Endothelial cell of umbilical vein (primary cell): Measurements from ENCODE around the gene PIWIL4. TPM values are rescaled to one million over a fixed set of nuclear protein-coding genes. Genes with fewer than 3 reads are reported as not detected.

Experiments used
- BruUV-seq: library from RNA; stranded (reverse); fragments of 400-500 nt; replicated peaks from 2 replicates; lab custom pipeline; 2021; lab: Mats Ljungman, UMichigan
- CTCF ChIA-PET: fragments of 300-600, 350-600 bp; sonication (Branson Sonifier 250); formaldehyde crosslinking; loops from one replicate; lab custom pipeline; 2021; ENCODE audit warnings: antibody characterized with exemption, inconsistent platforms; lab: Charles Lee
- POLR2A ChIA-PET: fragments of 300-600, 350-600 bp; sonication (Branson Sonifier 250); formaldehyde crosslinking; loops from one replicate; lab custom pipeline; 2021; ENCODE audit warnings: antibody characterized with exemption, inconsistent platforms; lab: Charles Lee
- DNase-seq: peaks from one replicate; pipeline ENCODE4 v3.0.0-alpha.2; 2011; ENCODE audit warnings: low read depth, low spot score
- FAIRE-seq: peaks from 2 replicates; lab custom pipeline; 2011; peaks lifted over from hg19 to GRCh38; lab: Jason Lieb, UNC
- H2AFZ ChIP-seq: 2 replicates; pipeline ENCODE4 v1.6.0; 2012; ENCODE audit warnings: low read depth, low read length, control low read depth, inconsistent platforms
- H3K27ac ChIP-seq: 2 replicates; pipeline ENCODE4 v1.5.1; 2011; ENCODE audit warnings: low read depth, mild to moderate bottlenecking, control low read depth, low read length, moderate library complexity; ENCODE audit not compliant: insufficient read depth
- H3K27me3 ChIP-seq, 2 experiments: 2 replicates each; pipeline versions ENCODE4 v1.6.0 to v1.6.1; 2011; ENCODE audit warnings: low read length in 2 of 2, mixed read lengths in 1 of 2; ENCODE audit not compliant: control insufficient read depth in 2 of 2, insufficient read depth in 2 of 2
- H3K36me3 ChIP-seq, 2 experiments: 2 replicates in 1 of 2; 3 replicates in 1 of 2; pipeline ENCODE4 v1.5.1; 2011; ENCODE audit warnings: low read length in 2 of 2, mild to moderate bottlenecking in 1 of 2, moderate library complexity in 1 of 2; ENCODE audit not compliant: control insufficient read depth in 2 of 2, insufficient read depth in 2 of 2; ENCODE audit errors: extremely low read depth in 1 of 2
- H3K4me1 ChIP-seq: 3 replicates; pipeline ENCODE4 v1.5.1; 2011; ENCODE audit warnings: mild to moderate bottlenecking, low read length; ENCODE audit not compliant: control insufficient read depth, insufficient read depth; ENCODE audit errors: extremely low read depth
- H3K4me2 ChIP-seq: 2 replicates; pipeline ENCODE4 v1.6.1; 2011; ENCODE audit warnings: low read length, control low read depth, mixed read lengths; ENCODE audit not compliant: insufficient read depth
- H3K4me3 ChIP-seq, 3 experiments: fragments of 200-600 bp in 1 of 3; sonication (generic), shearing (Covaris generic) in 1 of 3; replicated peaks in 1 of 3; 2 replicates each; pipeline ENCODE4 v1.5.1; 2011 to 2016; ENCODE audit warnings: control low read depth in 3 of 3, low read length in 3 of 3, mild to moderate bottlenecking in 2 of 3, inconsistent platforms in 1 of 3, low read depth in 1 of 3, moderate library complexity in 1 of 3; ENCODE audit not compliant: insufficient read depth in 1 of 3
- H3K79me2 ChIP-seq: 2 replicates; pipeline ENCODE4 v1.6.0; 2012; ENCODE audit warnings: low read length, inconsistent platforms; ENCODE audit not compliant: control insufficient read depth, insufficient read depth
- H3K9ac ChIP-seq: replicated peaks from 2 replicates; pipeline ENCODE3; 2011; ENCODE audit warnings: low read length, control low read depth; ENCODE audit not compliant: insufficient read depth; ENCODE audit errors: extremely low read depth
- H3K9me1 ChIP-seq: replicated peaks from 3 replicates; pipeline ENCODE4 v1.6.0; 2011; ENCODE audit warnings: mild to moderate bottlenecking, low read length; ENCODE audit not compliant: control insufficient read depth, insufficient read depth; ENCODE audit errors: extremely low read depth
- H3K9me3 ChIP-seq: replicated peaks from 2 replicates; pipeline ENCODE4 v1.5.1; 2012; ENCODE audit warnings: low read length, inconsistent platforms; ENCODE audit not compliant: control insufficient read depth, insufficient read depth
- H4K20me1 ChIP-seq: replicated peaks from 2 replicates; pipeline ENCODE3; 2011; ENCODE audit warnings: mild to moderate bottlenecking, low read length; ENCODE audit not compliant: control insufficient read depth, insufficient read depth; ENCODE audit errors: extremely low read depth
- EZH2 ChIP-seq: IDR thresholded peaks from 2 replicates; pipeline ENCODE4 v1.6.1; 2012; ENCODE audit warnings: borderline replicate concordance, low read depth, mild to moderate bottlenecking, moderate library complexity, low read length, inconsistent platforms; ENCODE audit not compliant: severe bottlenecking
- FOS ChIP-seq: IDR thresholded peaks from 2 replicates; pipeline ENCODE4 v1.6.1; 2011; ENCODE audit warnings: mild to moderate bottlenecking, low read length, moderate library complexity, borderline replicate concordance; ENCODE audit not compliant: insufficient read depth
- GATA2 ChIP-seq: IDR thresholded peaks from 2 replicates; pipeline ENCODE4 v1.7.0; 2011; ENCODE audit warnings: low read depth, mild to moderate bottlenecking, moderate library complexity, mixed read lengths, low read length; ENCODE audit not compliant: insufficient read length, insufficient read depth
- JUN ChIP-seq: IDR thresholded peaks from 2 replicates; pipeline ENCODE4 v1.6.1; 2011; ENCODE audit warnings: borderline replicate concordance, low read depth; ENCODE audit not compliant: insufficient read length, insufficient read depth
- MAX ChIP-seq: IDR thresholded peaks from 2 replicates; pipeline ENCODE4 v1.6.1; 2011; ENCODE audit not compliant: insufficient read depth, insufficient read length
- MYC ChIP-seq: IDR thresholded peaks from one replicate; pipeline ENCODE4 v1.6.1; 2011; ENCODE audit warnings: mild to moderate bottlenecking, low read depth, low read length
- POLR2A ChIP-seq: IDR thresholded peaks from 2 replicates; pipeline ENCODE4 v1.6.1; 2012; ENCODE audit warnings: low read depth, mild to moderate bottlenecking, control low read depth, low read length
- POLR2AphosphoS5 ChIP-seq: IDR thresholded peaks from 2 replicates; pipeline ENCODE4 v1.6.1; 2012; ENCODE audit warnings: low read depth, mild to moderate bottlenecking, control low read depth, low read length, moderate library complexity; ENCODE audit not compliant: insufficient read depth
- dilution Hi-C: fragments of 300-500 bp; cut with MboI; formaldehyde crosslinking; loops from one replicate; pipeline ENCODE4 v1.15.0; 2019; ENCODE audit warnings: low sequenced_read_pairs; ENCODE audit not compliant: extremely low pct_ligation_motif_present
- intact Hi-C: fragments of 100-400 bp; cut with micrococcal nuclease; formaldehyde crosslinking; loops from one replicate; pipeline ENCODE4 v1.10.0; 2022
- polyA plus RNA-seq, 4 experiments: library from polyadenylated mRNA; depleted of rRNA in 3 of 4; stranded (reverse) in 3 of 4; unstranded in 1 of 4; fragments of >200 nt; gene quantifications; 2 replicates each; pipeline versions ENCODE4 v1.2.1 to v1.2.3, GENCODE V29; 2011 to 2012; ENCODE audit warnings: missing spikeins in 1 of 4
- total RNA-seq: library from RNA; stranded (reverse); gene quantifications from 2 replicates; pipeline ENCODE4 v1.2.3, GENCODE V29; 2021
- TF ChIP-seq, protein P1 (sequence below), 2 donors: IDR thresholded peaks; 1 replicate in 1 of 2; 2 replicates in 1 of 2; pipeline ENCODE4 v1.5.1; 2011; ENCODE audit warnings: low read length in 2 of 2, mild to moderate bottlenecking in 2 of 2, moderate library complexity in 2 of 2, control low read depth in 1 of 2, inconsistent platforms in 1 of 2, low read depth in 1 of 2; ENCODE audit not compliant: insufficient read depth in 1 of 2; ENCODE audit errors: extremely low read depth in 1 of 2

PIWIL4 gene
- total and polyA plus RNA-seq, 2 donors (not counting 3 experiments of a cell fraction or from before 2014, with no cell fraction given), result 0.55 to 0.64 TPM

DNA sequence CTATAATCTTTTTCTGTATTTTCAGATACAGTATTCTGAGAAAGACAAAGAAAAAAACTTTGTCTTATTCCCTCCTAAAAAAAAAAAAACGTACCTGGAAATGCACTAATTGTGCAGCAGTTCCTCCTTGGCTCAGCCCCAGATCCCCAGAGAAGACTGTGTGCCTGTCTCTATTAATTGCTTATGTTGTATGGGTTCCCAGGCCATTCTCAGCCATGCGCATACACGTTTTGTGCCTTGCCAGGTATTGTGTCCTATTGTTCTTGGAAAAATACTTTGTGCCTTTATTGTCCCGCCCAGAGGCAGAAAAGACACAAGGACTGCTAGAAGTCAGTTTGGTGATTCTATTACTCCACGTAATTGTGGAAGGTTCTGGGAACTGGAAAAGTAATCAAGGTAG is 91.2 kb downstream of the PIWIL4 start:
- no peaks in the 10 kb centered on the region for H4K20me1 ChIP-seq
- no peak overlapping the region for H3K4me2 ChIP-seq
- peaks cover 19 to 23% of the 10 kb centered on the region in 2 experiments for H3K27me3 ChIP-seq
- ChIA-PET POLR2A (no interaction called here), CTCF (interaction anchor here (0.7 to 1.1 kb wide), 2 partner anchors 104 kb away, joined by 3 read pairs; no protein-coding TSS in a partner anchor)
- no peak overlapping the region for H3K9ac ChIP-seq
- no peak overlapping the region for H2AFZ ChIP-seq
- no peaks in the 10 kb centered on the region for H3K9me1 ChIP-seq
- no peak for FAIRE-seq
- H3K9me3 ChIP-seq, result no peaks in the 10 kb centered on the region
- no peaks in the 10 kb centered on the region for H3K4me1 ChIP-seq
- no peak for TF ChIP-seq POLR2A
- no peak for TF ChIP-seq EZH2
- no peak for TF ChIP-seq MAX
- TF ChIP-seq GATA2, result no peak
- TF ChIP-seq, protein P1, sequence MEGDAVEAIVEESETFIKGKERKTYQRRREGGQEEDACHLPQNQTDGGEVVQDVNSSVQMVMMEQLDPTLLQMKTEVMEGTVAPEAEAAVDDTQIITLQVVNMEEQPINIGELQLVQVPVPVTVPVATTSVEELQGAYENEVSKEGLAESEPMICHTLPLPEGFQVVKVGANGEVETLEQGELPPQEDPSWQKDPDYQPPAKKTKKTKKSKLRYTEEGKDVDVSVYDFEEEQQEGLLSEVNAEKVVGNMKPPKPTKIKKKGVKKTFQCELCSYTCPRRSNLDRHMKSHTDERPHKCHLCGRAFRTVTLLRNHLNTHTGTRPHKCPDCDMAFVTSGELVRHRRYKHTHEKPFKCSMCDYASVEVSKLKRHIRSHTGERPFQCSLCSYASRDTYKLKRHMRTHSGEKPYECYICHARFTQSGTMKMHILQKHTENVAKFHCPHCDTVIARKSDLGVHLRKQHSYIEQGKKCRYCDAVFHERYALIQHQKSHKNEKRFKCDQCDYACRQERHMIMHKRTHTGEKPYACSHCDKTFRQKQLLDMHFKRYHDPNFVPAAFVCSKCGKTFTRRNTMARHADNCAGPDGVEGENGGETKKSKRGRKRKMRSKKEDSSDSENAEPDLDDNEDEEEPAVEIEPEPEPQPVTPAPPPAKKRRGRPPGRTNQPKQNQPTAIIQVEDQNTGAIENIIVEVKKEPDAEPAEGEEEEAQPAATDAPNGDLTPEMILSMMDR (IDR thresholded peaks at IDR 0.05; ENCODE audit: extremely low read depth in 1 of 2, insufficient read depth in 1 of 2, low read depth in 1 of 2, low read length in 2 of 2), result no peak
- TF ChIP-seq MYC, result no peak
- no peak for TF ChIP-seq POLR2AphosphoS5
- TF ChIP-seq JUN, result no peak
- no peak for TF ChIP-seq FOS
- intact Hi-C loops (no loop called here), dilution Hi-C loops (no loop called here)
- H3K79me2 ChIP-seq, result no peaks in the 10 kb centered on the region
- H3K4me3 ChIP-seq, result no peak overlapping the region
- no TSS peak for BruUV-seq
- no peak for DNase-seq
- H3K27ac ChIP-seq, result no peak overlapping the region
- H3K36me3 ChIP-seq, result no peaks in the 10 kb centered on the region
